HG02943 (cell line): ENCODE results near the gene KIF18B.
"Not testable (repeated sequence)": the region's sequence is repeated elsewhere in the genome, so short reads cannot be mapped to it uniquely, and the experiment has no call there.

ENCODE experiments used
- ATAC-seq: cut with Tn5 transposase; IDR thresholded peaks from one replicate; pipeline ENCODE4 v1.9.1; 2021; ENCODE audit warnings: mild to moderate bottlenecking, low read depth, moderate library complexity; ENCODE audit not compliant: unreplicated experiment

KIF18B gene

GRCh38 chr17:44970136-44970741 lies 22.7 kb upstream of the KIF18B start:
- no peak for ATAC-seq

DNA sequence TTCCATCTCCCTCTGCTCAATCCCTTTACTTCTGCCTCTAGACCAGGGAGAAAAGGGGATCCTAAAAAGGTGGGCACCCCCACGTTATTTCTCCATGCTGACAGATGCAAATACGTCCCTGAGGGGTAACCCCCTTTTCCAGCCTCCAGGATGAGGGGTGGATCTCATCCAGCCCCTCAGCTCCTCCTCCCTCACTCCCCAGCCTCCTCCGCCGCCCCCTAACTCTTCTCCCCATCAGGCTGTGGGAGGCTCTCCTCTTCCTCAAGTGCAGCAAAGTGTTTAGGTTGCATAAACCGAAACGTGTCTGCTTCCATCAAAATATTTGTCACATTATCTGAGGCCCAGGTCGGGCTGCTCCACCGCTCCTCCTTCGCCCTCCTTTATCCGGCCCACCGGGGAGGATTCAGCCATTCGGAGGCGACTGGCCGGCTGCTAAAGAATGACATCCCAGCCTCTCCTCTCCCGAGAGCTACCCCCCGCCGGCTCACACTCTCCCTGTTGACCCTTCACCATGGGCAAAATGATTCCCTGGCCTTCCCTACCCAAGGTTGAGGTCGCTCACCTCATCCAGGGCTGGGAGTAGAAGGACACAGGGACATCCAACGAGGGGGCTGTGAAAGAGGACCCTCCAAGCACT lies 21.7 kb upstream of the KIF18B start:
- no peak for ATAC-seq

DNA sequence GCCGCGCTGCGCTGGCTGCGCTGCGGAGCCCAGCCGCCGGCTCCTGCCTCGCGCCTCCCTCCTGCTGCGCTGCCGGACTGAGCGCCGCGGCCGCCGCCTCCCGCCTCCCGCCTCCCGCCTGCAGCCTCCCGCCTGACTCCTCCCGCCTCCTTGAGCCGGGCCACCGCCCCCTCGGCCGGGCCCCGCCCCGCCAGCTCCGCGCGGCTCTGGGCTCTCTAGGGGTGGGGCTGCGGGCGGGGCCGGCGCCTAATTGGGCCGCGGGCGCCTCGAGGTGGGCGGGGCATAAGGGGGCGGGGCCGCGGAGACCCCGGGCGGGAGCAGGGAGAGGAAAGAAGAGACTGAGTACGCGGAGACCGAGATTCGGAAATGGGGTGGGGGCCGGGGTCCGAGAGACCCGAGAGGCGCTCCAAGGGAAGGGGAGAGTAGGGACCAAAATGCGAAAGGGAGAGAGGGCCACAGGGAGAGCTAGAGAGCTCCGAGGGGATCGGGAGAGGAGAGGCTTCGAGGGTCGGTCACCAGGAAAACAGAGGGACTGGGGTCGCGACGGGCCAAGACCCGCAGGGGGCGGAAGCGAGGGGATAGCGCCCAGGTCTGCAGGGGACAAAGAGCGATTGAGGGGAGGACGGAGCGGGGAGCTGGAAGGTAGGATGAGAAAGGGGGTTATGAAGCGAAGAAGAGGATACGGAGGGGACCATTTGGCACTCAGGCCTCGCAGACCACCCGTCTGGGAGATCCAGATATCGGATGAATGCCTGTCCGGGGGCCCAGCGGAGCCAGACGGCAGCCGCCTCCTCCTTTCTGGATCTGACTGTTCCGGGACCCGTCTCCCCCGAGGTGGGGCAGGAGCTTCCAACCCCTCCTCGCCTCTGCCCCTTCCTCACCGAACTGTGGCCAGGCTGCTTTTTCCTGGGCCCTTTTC lies 20.9 kb upstream of the KIF18B start, which contains the start of gene C1QL1:
TSS of gene C1QL1 (minus strand) at position 79 of the 919 bp plus-strand sequence. CDS start 255 bp downstream, outside the sequence.
- no peak for ATAC-seq

DNA sequence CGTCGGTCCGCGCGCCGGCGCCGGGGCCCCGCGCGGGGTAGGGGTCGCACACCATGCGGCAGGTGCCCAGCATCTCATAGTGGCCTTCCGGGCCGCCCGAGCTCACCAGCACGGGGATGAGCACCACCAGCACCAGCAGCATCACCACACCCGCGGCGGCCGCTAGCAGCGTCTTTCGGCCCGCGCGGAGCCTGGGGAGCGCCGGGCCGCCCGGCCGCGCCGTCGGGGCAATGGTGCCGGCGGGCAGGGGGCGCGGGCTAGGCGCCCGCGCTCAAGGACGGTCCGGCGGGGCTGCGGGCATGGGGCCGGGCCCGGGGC lies 20.3 kb upstream of the KIF18B start:
- ATAC-seq, result no peak

GRCh38 chr17:44967026-44967906 lies 19.7 kb upstream of the KIF18B start:
- ATAC-seq, result no peak

DNA sequence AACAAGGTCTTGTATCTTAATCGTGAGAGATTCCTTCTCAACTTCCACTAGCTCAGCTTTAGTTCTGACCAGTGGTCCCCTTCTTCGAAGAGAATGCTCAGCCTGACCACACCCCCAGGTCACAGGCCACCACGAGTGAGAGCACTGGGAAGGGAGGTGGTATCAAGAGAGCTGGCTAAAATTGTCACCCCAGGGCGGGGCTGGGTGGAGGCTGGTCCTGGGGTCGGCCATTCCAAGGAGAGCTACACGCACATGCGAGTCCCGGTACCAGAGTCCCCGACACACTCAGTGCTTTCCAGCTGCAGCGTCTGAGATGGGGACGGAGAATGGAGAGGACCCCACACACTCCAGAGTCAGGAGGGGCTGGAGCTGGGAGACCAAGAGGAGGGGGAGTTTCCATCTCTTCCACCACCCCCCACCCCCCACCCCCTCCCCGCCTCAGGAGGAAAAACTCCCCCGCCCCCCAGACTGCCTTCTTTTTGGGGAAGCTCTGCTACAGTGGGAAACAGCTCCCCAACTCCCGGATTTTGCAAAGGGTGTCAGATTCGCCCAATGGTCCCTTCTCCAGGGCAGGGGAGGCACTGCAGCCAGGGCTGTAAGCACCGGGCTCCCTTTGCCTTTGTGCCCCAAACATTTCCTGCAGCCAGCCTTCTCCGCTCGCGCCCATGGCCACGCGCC lies 18.9 kb upstream of the KIF18B start:
- ATAC-seq, result no peak

- no peak for ATAC-seq
Observed at GRCh38 chr17:44965481-44966234, 18.1 kb upstream of the KIF18B start.

DNA sequence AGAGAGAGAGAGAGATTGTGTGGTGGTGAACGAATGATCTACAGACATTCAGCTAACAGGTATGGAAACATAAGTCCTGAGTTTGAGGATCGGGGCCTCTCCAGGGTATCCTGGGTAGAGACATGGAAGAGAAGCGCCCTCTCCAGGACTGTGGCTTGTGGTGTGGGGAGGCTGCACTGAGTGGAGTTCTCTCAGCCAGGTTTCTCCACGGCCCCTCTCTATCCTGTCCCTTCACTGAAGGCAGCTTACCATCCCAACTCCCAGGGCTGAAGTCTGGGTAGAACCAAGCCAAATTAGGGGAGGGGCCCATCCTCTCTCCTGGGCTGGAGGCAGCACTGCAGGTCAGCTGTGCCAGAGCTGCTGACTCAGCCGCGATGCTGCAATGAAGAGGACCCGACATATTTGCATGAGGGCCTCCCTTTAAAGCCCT lies 14.4 kb upstream of the KIF18B start:
- ATAC-seq, result no peak

DNA sequence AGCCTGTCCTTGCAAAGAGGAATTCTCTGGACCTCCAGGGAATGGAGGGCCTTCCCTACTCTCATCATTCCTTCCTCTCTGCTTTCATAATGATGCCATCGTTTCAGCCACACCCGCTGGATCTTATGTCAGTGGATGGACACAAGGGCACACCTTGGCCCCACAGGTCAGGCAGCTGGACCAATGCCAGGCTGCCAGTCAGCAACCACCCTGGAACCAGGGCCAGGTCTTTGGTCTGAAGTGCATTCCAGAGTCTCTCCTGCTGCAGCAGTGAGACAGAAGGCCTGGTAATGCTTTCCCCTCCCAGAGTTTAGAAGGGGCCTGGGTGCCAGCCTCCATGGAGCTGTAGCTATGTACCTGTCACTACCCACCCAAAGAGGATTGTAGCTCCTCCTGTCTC lies 13.1 kb upstream of the KIF18B start:
- ATAC-seq, result no peak

- no peak for ATAC-seq
Observed at GRCh38 chr17:44959821-44960531, 12.4 kb upstream of the KIF18B start.

DNA sequence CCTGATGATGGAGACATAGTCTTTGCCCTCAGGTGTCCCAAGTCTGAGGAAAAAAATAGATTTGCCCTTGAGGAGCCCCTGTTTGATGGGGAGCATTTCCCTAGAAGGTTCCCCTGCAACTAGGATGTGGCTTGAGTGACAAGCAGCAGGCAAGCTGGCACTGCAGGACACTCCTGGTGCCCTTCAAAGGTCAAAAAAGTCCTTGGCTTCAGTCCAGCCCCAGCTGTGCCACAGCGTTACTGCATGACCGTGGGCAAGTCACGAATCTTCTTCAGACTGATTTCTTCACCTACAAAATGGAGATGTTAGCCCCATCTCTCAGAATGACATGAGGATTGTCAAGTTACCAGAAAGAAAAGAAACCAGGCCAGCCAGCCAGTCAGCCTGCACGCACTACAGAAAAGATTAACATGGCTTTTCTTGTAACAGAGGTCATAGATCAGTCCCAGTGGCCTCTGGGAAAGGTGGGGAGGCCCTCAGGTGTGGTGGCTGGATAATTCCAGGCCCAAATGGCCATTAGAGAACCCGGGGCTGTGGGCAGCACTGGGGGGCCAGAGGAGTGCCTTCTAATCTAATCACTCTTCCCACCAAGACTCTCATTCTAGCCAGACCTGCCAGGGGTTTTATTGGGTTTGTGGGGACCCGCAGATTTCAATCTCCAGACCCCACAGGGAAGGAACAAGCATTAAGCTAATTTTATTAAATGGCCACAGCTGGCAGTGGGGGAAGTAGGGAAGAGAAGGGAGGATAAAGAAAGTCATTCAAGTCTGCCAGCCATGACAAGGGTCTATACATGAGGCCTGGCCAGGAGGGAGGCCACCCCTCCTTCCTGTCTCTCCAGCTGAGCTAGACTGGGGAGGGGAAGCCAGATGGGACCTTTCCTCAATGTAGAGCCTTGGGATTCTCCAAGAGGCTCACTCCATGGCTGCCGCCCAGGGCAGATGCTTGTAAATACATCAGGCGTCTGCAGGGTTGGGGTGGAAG lies 9.7 kb upstream of the KIF18B start:
- no peak for ATAC-seq

- no peak for ATAC-seq
Observed at GRCh38 chr17:44955674-44956425, 8.3 kb upstream of the KIF18B start.

DNA sequence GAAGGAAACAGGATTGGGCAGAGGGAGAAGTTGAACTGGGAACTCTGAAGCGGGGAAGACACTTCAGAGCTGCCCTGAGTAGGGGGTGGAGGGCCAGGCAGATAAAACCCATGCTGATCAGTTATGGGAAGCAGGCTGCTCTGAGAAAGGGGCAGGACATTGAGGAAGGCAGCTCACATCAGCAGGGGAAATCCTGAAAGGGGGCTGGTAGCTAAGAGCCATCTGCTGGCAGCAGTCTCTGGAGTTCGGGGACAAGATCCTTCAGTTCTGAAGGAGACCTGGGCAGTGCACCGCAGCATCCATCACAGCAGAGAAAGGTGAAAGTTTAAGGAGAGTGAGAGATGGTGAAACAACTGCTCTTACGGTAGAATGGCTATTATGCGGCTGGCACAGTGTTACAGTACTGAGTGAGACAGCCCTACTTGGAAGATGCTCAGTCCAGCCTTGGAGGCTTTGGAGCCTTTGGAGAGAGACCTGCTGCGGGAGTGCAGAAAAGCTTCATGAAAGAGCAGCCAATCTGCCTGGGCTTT lies 5.4 kb upstream of the KIF18B start:
- no peak for ATAC-seq

DNA sequence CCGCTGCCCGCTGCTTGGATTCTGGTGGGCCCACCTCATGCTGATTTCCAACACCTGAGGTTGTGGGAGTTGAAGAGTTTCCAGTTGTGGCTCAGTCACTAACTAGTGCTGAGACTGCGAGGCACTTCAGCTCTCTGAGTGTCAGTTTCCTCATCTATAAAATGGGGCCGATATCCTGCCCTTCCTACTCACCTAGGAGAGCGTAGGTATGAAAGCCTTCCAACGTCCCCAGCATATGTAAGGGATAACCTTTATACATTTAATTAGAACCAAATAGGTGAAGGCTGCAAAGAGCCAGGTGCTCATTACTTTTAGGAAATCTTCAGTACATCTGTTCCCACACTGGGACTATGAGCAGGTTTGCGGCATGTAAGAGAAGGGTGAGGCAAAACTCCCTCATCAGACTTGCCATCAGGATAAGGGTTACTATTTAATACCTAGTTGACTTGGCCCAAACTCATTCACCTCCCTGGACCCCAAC lies 782 bp upstream of the KIF18B start:
- no peak for ATAC-seq

DNA sequence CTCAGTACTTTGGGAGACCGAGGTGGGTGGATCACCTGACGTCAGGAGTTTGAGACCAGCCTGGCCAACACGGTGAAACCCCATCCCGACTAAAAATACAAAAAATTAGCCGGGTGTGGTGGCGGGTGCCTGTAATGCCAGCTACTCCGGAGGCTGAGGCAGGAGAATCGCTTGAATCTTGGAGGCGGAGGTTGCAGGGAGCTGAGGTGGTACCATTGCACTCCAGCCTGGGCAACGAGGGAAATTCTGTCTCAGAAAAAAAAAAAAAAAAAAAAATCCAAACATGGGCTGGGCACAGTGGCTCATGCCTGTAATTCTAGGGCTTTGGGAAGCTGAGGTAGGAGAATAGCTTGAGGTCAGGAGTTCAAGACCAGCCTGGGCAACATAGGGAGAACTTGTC lies 1.9 kb downstream of the KIF18B start:
- not testable (repeated sequence) for ATAC-seq

DNA sequence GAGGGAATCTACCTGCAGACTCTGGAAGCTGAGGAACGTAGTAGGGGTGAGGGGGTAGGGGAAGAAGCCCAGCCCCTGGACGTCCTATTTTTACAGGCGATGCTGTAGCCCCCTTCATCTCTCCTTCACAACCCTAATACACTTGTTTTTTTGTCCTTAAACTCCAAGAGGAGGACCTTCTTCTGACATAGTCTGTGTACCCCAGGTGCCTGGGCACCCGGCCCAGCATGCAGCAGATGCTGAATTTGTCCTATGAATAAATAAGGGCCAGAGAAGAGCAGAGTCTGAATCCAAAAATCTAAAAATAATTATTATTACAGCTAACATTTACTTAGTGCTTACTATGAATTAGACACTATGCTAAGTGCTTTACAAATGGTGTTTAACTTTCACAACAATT lies 5.1 kb downstream of the KIF18B start:
- ATAC-seq, result no peak
